HCT116 (cell line): ENCODE data around the gene CHN1.

ENCODE experiments used
- CEBPB ChIP-seq: IDR thresholded peaks from 2 replicates; pipeline ENCODE4 v1.6.1; 2012; ENCODE audit warnings: low read depth
- CTCF ChIP-seq, 3 experiments: fragments of 200-600 bp in 1 of 3; sonication (generic) in 1 of 3; IDR thresholded peaks in 2 of 3; conservative IDR thresholded peaks in 1 of 3; 2 replicates each; pipeline ENCODE4 v1.5.1; 2012 to 2017; ENCODE audit warnings: low read depth in 2 of 3, low read length in 2 of 3, antibody characterized with exemption in 1 of 3, borderline replicate concordance in 1 of 3, control low read depth in 1 of 3, mild to moderate bottlenecking in 1 of 3, mixed read lengths in 1 of 3, mixed run types in 1 of 3, moderate library complexity in 1 of 3; ENCODE audit not compliant: insufficient read depth in 1 of 3
- EZH2phosphoT487 ChIP-seq: fragments of 200-600 bp; IDR thresholded peaks from 2 replicates; pipeline ENCODE4 v1.6.1; 2018; ENCODE audit warnings: antibody characterized with exemption, borderline replicate concordance
- REST ChIP-seq: IDR thresholded peaks from 2 replicates; pipeline ENCODE4 v1.6.1; 2012; ENCODE audit warnings: low read depth
- TCF7L2 ChIP-seq: IDR thresholded peaks from 2 replicates; pipeline ENCODE4 v1.7.0; 2011; ENCODE audit warnings: borderline replicate concordance, inconsistent platforms; ENCODE audit not compliant: insufficient read depth, insufficient read length; ENCODE audit errors: extremely low read depth
- YY1 ChIP-seq: IDR thresholded peaks from 2 replicates; pipeline ENCODE4 v1.6.1; 2011; ENCODE audit warnings: low read length, low read depth, moderate library complexity, mild to moderate bottlenecking; ENCODE audit not compliant: insufficient replicate concordance; ENCODE audit errors: extremely low read depth
- ZFX ChIP-seq: fragments of 450-650 bp; IDR thresholded peaks from 2 replicates; pipeline ENCODE4 v1.6.1; 2017

- TF ChIP-seq ZFX (no peak), TCF7L2 (no peak), YY1 (no peak), EZH2phosphoT487 (no peak), CTCF (IDR thresholded peaks at IDR 0.05 in 2 of 3, conservative IDR thresholded peaks at IDR 0.05 in 1 of 3; ENCODE audit: borderline replicate concordance in 1 of 3, insufficient read depth in 1 of 3, low read depth in 2 of 3, low read length in 2 of 3) (no peak), REST (no peak), CEBPB (no peak)
These were observed 175.6 kb downstream of the CHN1 start for GRCh38 chr2:174829550-174829949.
